HCT116 (cell line): ENCODE measurements around the gene RNU1-4. TPM values are rescaled to one million over a fixed set of nuclear protein-coding genes. Genes with fewer than 3 reads are reported as not detected.
A peak's percentile ranks its signal among the peaks of the same experiment; 100 is the strongest.
"Not testable (repeated sequence)": the region's sequence is repeated elsewhere in the genome, so short reads cannot be mapped to it uniquely, and the experiment has no call there.

ENCODE experiments used
- ATAC-seq: fragments of 200-7000 bp; cut with Tn5 transposase; 2 replicates; pipeline ENCODE4 v1.9.1; 2020; ENCODE audit warnings: mild to moderate bottlenecking, moderate library complexity
- BruUV-seq: library from RNA; stranded (reverse); fragments of 400-500 nt; replicated peaks from 2 replicates; lab custom pipeline; 2021; lab: Mats Ljungman, UMichigan
- CTCF ChIA-PET: fragments of 300-600 bp; sonication (Branson Sonifier 250); formaldehyde crosslinking; loops from one replicate; lab custom pipeline; 2021; ENCODE audit warnings: antibody characterized with exemption; lab: Charles Lee
- POLR2A ChIA-PET: fragments of 300-600, 350-600 bp; sonication (Branson Sonifier 250); formaldehyde crosslinking; loops from one replicate; lab custom pipeline; 2021; ENCODE audit warnings: antibody characterized with exemption; lab: Charles Lee
- RAD21 ChIA-PET, 2 experiments: fragments of 300-600 bp; sonication (Branson Sonifier 250); formaldehyde crosslinking; loops; one replicate each; lab custom pipeline; 2023; ENCODE audit warnings: low total read pairs in 2 of 2; ENCODE audit not compliant: uncharacterized antibody in 2 of 2, unreplicated experiment in 2 of 2, low non-redundant PET in 1 of 2; lab: Charles Lee
- DNase-seq: peaks from one replicate; pipeline ENCODE4 v3.0.0-alpha.2; 2010; ENCODE audit warnings: low read depth, low spot score
- H2AFZ ChIP-seq: fragments of 200-600 bp; shearing (Covaris generic), sonication (generic); 2 replicates; pipeline ENCODE4 v1.6.1; 2017; ENCODE audit warnings: low read depth, mixed run types, mixed read lengths, antibody characterized with exemption, low read length; ENCODE audit not compliant: poor library complexity, severe bottlenecking
- H3K27ac ChIP-seq: 2 replicates; pipeline ENCODE4 v1.5.1; 2012; ENCODE audit warnings: low read depth, low read length
- H3K27me3 ChIP-seq: fragments of 200-600 bp; sonication (generic); 2 replicates; pipeline ENCODE4 v1.6.1; 2016; ENCODE audit warnings: mixed run types, low read length, mixed read lengths; ENCODE audit not compliant: insufficient read depth
- H3K36me3 ChIP-seq, 2 experiments: fragments of 200-500 bp in 1 of 2; fragments of 200-600 bp in 1 of 2; sonication (Bioruptor generic) in 1 of 2; sonication (generic) in 1 of 2; 2 replicates each; pipeline versions ENCODE4 v1.5.1 to v1.6.1; 2014 to 2016; ENCODE audit warnings: low read length in 2 of 2, inconsistent platforms in 1 of 2, mixed read lengths in 1 of 2, mixed run types in 1 of 2; ENCODE audit not compliant: insufficient read depth in 2 of 2, control insufficient read depth in 1 of 2
- H3K4me1 ChIP-seq, 2 experiments: fragments of 200-600 bp in 1 of 2; sonication (generic) in 1 of 2; 2 replicates each; pipeline versions ENCODE4 v1.5.1 to v1.6.1; 2012 to 2017; ENCODE audit warnings: low read length in 2 of 2, inconsistent platforms in 1 of 2, mild to moderate bottlenecking in 1 of 2, mixed read lengths in 1 of 2, mixed run types in 1 of 2, moderate library complexity in 1 of 2; ENCODE audit not compliant: insufficient read depth in 2 of 2, control insufficient read depth in 1 of 2
- H3K4me2 ChIP-seq: fragments of 200-600 bp; sonication (generic); 2 replicates; pipeline ENCODE4 v1.6.1; 2017; ENCODE audit warnings: mixed run types, low read length, mixed read lengths
- H3K4me3 ChIP-seq, 2 experiments: fragments of 200-600 bp in 1 of 2; sonication (generic) in 1 of 2; replicated peaks in 1 of 2; 2 replicates each; pipeline ENCODE4 v1.5.1; 2011 to 2016; ENCODE audit warnings: low read length in 2 of 2, control low read depth in 1 of 2, low read depth in 1 of 2, mild to moderate bottlenecking in 1 of 2, mixed read lengths in 1 of 2, mixed run types in 1 of 2
- H3K79me2 ChIP-seq: fragments of 200-600 bp; sonication (generic); 2 replicates; pipeline ENCODE4 v1.6.1; 2017; ENCODE audit warnings: mild to moderate bottlenecking, mixed run types, low read length, moderate library complexity, mixed read lengths; ENCODE audit not compliant: insufficient read depth
- H3K9ac ChIP-seq: fragments of 200-600 bp; sonication (generic); 2 replicates; pipeline ENCODE4 v1.6.1; 2016; ENCODE audit warnings: low read length, mixed read lengths
- H3K9me2 ChIP-seq: fragments of 200-600 bp; sonication (generic), shearing (Covaris generic); 2 replicates; pipeline ENCODE4 v1.6.1; 2017; ENCODE audit warnings: mixed run types, mild to moderate bottlenecking, moderate library complexity; ENCODE audit not compliant: insufficient read depth
- H3K9me3 ChIP-seq, 2 experiments: fragments of 200-500 bp in 1 of 2; fragments of 200-600 bp in 1 of 2; sonication (Bioruptor generic) in 1 of 2; sonication (generic) in 1 of 2; 2 replicates each; pipeline ENCODE4 v1.6.1; 2014 to 2017; ENCODE audit warnings: low read length in 2 of 2, mixed read lengths in 2 of 2, inconsistent platforms in 1 of 2, low read depth in 1 of 2, mild to moderate bottlenecking in 1 of 2, mixed run types in 1 of 2, moderate library complexity in 1 of 2; ENCODE audit not compliant: control insufficient read depth in 1 of 2, insufficient read depth in 1 of 2
- H4K20me1 ChIP-seq: fragments of 200-600 bp; sonication (generic), shearing (Covaris generic); 2 replicates; pipeline ENCODE4 v1.6.1; 2017; ENCODE audit warnings: mixed run types, mild to moderate bottlenecking, moderate library complexity; ENCODE audit not compliant: insufficient read depth
- CEBPB ChIP-seq: IDR thresholded peaks from 2 replicates; pipeline ENCODE4 v1.6.1; 2012; ENCODE audit warnings: low read depth
- ELF1 ChIP-seq: IDR thresholded peaks from 2 replicates; pipeline ENCODE4 v1.6.1; 2012; ENCODE audit warnings: low read depth, borderline replicate concordance
- EZH2phosphoT487 ChIP-seq: fragments of 200-600 bp; IDR thresholded peaks from 2 replicates; pipeline ENCODE4 v1.6.1; 2018; ENCODE audit warnings: antibody characterized with exemption, borderline replicate concordance
- JUND ChIP-seq: IDR thresholded peaks from 2 replicates; pipeline ENCODE4 v1.6.1; 2012
- POLR2A ChIP-seq: IDR thresholded peaks from 2 replicates; pipeline ENCODE4 v1.7.0; 2011; ENCODE audit warnings: borderline replicate concordance; ENCODE audit not compliant: insufficient read depth, insufficient read length; ENCODE audit errors: extremely low read depth
- REST ChIP-seq: IDR thresholded peaks from 2 replicates; pipeline ENCODE4 v1.6.1; 2012; ENCODE audit warnings: low read depth
- TCF7L2 ChIP-seq: IDR thresholded peaks from 2 replicates; pipeline ENCODE4 v1.7.0; 2011; ENCODE audit warnings: borderline replicate concordance, inconsistent platforms; ENCODE audit not compliant: insufficient read depth, insufficient read length; ENCODE audit errors: extremely low read depth
- ZFX ChIP-seq: fragments of 450-650 bp; IDR thresholded peaks from 2 replicates; pipeline ENCODE4 v1.6.1; 2017
- ZNF274 ChIP-seq: fragments of 200-500 bp; sonication (Bioruptor generic); IDR thresholded peaks from 2 replicates; pipeline ENCODE4 v1.6.1; 2014; ENCODE audit warnings: mild to moderate bottlenecking, low read depth, low read length, inconsistent platforms
- intact Hi-C: fragments of 100-400 bp; cut with micrococcal nuclease; formaldehyde crosslinking; loops from 2 replicates; pipeline ENCODE4 v1.10.0; 2022
- total RNA-seq: library from RNA; stranded (reverse); gene quantifications from one replicate; pipeline ENCODE4 v1.2.1, GENCODE V29; 2021; ENCODE audit not compliant: unreplicated experiment

The RNU1-4 gene
- total RNA-seq, 1 experiment from 2014 or later: 1,685 TPM

GRCh38 chr1:16712984-16713383 lies 27.3 kb upstream of the RNU1-4 start:
- POLR2A ChIA-PET, H3K27ac ChIP-seq, H3K9me2 ChIP-seq, RAD21 ChIA-PET, H4K20me1 ChIP-seq, ATAC-seq, H3K79me2 ChIP-seq, CTCF ChIA-PET, H3K9ac ChIP-seq, H3K4me2 ChIP-seq, DNase-seq, H3K4me1 ChIP-seq, H3K27me3 ChIP-seq, H3K4me3 ChIP-seq, H3K36me3 ChIP-seq, intact Hi-C loops, H3K9me3 ChIP-seq, BruUV-seq, H2AFZ ChIP-seq: not testable (repeated sequence)

- RAD21 ChIA-PET, H3K27me3 ChIP-seq, ATAC-seq, H3K4me3 ChIP-seq, intact Hi-C loops, H3K4me2 ChIP-seq, H2AFZ ChIP-seq, H3K4me1 ChIP-seq, DNase-seq, BruUV-seq, H3K9me2 ChIP-seq, H3K79me2 ChIP-seq, H3K27ac ChIP-seq, POLR2A ChIA-PET, H3K9me3 ChIP-seq, H4K20me1 ChIP-seq, H3K9ac ChIP-seq, H3K36me3 ChIP-seq: not testable (repeated sequence)
- CTCF ChIA-PET: interaction anchor here (1.8 kb wide), 1 partner anchor 13 kb away, joined by 4 read pairs; no protein-coding TSS in a partner anchor
These were observed 26.8 kb upstream of the RNU1-4 start for GRCh38 chr1:16713480-16713879.

GRCh38 chr1:16716691-16717335 lies 23.5 kb upstream of the RNU1-4 start:
- CTCF ChIA-PET: interaction anchor here (0.7 to 1.6 kb wide), 3 partner anchors 9 to 17 kb away, joined by 3 to 4 read pairs (median 4); no protein-coding TSS in a partner anchor
- ATAC-seq (0 out of 2 replicates have a peak, but pooled peaks have one; percentile 4), DNase-seq (no peak)
- Histone ChIP-seq H3K9me3 (no peaks in the 10 kb centered on the region), H3K27ac (no peak overlapping the region; the same call in 1 of the 2 replicates), H4K20me1 (no peaks in the 10 kb centered on the region), H3K4me3 (no peak overlapping the region), H3K9me2 (no peaks in the 10 kb centered on the region), H3K36me3 (no peaks in the 10 kb centered on the region), H3K27me3 (no peaks in the 10 kb centered on the region), H3K79me2 (no peaks in the 10 kb centered on the region), H3K4me2 (no peak overlapping the region), H2AFZ (no peak overlapping the region), H3K9ac (no peak overlapping the region), H3K4me1 (peaks cover 4 to 7% of the 10 kb centered on the region in 2 experiments; a peak in 2 of 4 replicates)
- intact Hi-C loops: no loop called here
- no TSS peak for BruUV-seq
- RAD21 ChIA-PET: no interaction called here
- POLR2A ChIA-PET: interaction anchor here (0.9 to 1.3 kb wide), 2 partner anchors 10 to 189 kb away, joined by 4 to 5 read pairs; no protein-coding TSS in a partner anchor
- TF ChIP-seq EZH2phosphoT487: no peak
- TF ChIP-seq ZFX: no peak
- TF ChIP-seq CEBPB: no peak
- no peak for TF ChIP-seq POLR2A
- no peak for TF ChIP-seq REST
- TF ChIP-seq JUND: no peak
- TF ChIP-seq ELF1: no peak
- no peak for TF ChIP-seq ZNF274
- TF ChIP-seq TCF7L2: no peak
